Chondrocyte (in vitro differentiated cells): ENCODE measurements around the gene BCL2L2. TPM values are rescaled to one million over a fixed set of nuclear protein-coding genes. Genes with fewer than 3 reads are reported as not detected.

Experiments used
- DNase-seq: peaks from one replicate; pipeline ENCODE4 v3.0.0; 2021; ENCODE audit warnings: mixed read lengths, low spot score
- H3K27ac Mint-ChIP-seq: one replicate; pipeline ENCODE4 v1.8.0; 2021; ENCODE audit warnings: mild to moderate bottlenecking, moderate library complexity, mixed read lengths; ENCODE audit not compliant: unreplicated experiment
- H3K27me3 Mint-ChIP-seq: 2 replicates; pipeline ENCODE4 v1.8.0; 2021; ENCODE audit warnings: low read depth, mixed read lengths
- H3K36me3 Mint-ChIP-seq: 2 replicates; pipeline ENCODE4 v1.8.0; 2021; ENCODE audit warnings: low read depth, mixed read lengths
- H3K4me1 Mint-ChIP-seq: 2 replicates; pipeline ENCODE4 v1.8.0; 2021; ENCODE audit warnings: low read depth, mild to moderate bottlenecking, mixed read lengths
- H3K4me3 Mint-ChIP-seq: one replicate; pipeline ENCODE4 v1.8.0; 2021; ENCODE audit warnings: mild to moderate bottlenecking, moderate library complexity, mixed read lengths; ENCODE audit not compliant: unreplicated experiment
- H3K9me3 Mint-ChIP-seq: 2 replicates; pipeline ENCODE4 v1.8.0; 2021; ENCODE audit warnings: low read depth, mixed read lengths
- CTCF ChIP-seq: fragments of 200-600 bp; sonication (generic); IDR thresholded peaks from 2 replicates; pipeline ENCODE4 v1.5.0; 2021; ENCODE audit warnings: antibody characterized with exemption, mild to moderate bottlenecking, moderate library complexity
- total RNA-seq: library from RNA; stranded (reverse); gene quantifications from 3 replicates; pipeline ENCODE4 v1.2.1, GENCODE V29; 2021

BCL2L2 gene
- total RNA-seq, 1 donor from 2014 or later, result 21.8 TPM

GRCh38 chr14:23335623-23336022 lies 29.0 kb downstream of the BCL2L2 start:
- DNase-seq, result no peak
- H3K4me1 Mint-ChIP-seq, result no peaks in the 10 kb centered on the region
- no peak overlapping the region for H3K27ac Mint-ChIP-seq
- no peak for TF ChIP-seq CTCF
- peaks cover 7% of the 10 kb centered on the region for H3K27me3 Mint-ChIP-seq
- peaks cover 10% of the 10 kb centered on the region for H3K9me3 Mint-ChIP-seq
- H3K36me3 Mint-ChIP-seq, result peaks cover 2% of the 10 kb centered on the region
- H3K4me3 Mint-ChIP-seq, result no peak overlapping the region

GRCh38 chr14:23339506-23340268 lies 33.1 kb downstream of the BCL2L2 start:
- peaks cover 7% of the 10 kb centered on the region for H3K27me3 Mint-ChIP-seq
- DNase-seq, result no peak
- no peak for TF ChIP-seq CTCF
- H3K36me3 Mint-ChIP-seq, result peaks cover 2% of the 10 kb centered on the region
- H3K27ac Mint-ChIP-seq, result no peak overlapping the region
- peaks cover 10% of the 10 kb centered on the region for H3K9me3 Mint-ChIP-seq
- H3K4me1 Mint-ChIP-seq, result no peaks in the 10 kb centered on the region
- H3K4me3 Mint-ChIP-seq, result no peak overlapping the region

GRCh38 chr14:23344481-23344880 lies 37.8 kb downstream of the BCL2L2 start:
- peaks cover 4% of the 10 kb centered on the region for H3K36me3 Mint-ChIP-seq
- H3K9me3 Mint-ChIP-seq, result peaks cover 8% of the 10 kb centered on the region
- DNase-seq, result no peak
- no peaks in the 10 kb centered on the region for H3K27me3 Mint-ChIP-seq
- no peaks in the 10 kb centered on the region for H3K4me1 Mint-ChIP-seq
- no peak overlapping the region for H3K27ac Mint-ChIP-seq
- TF ChIP-seq CTCF, result peak; percentile 50
- H3K4me3 Mint-ChIP-seq, result no peak overlapping the region

GRCh38 chr14:23345987-23346692 lies 39.5 kb downstream of the BCL2L2 start:
- DNase-seq, result no peak
- no peak for TF ChIP-seq CTCF
- no peak overlapping the region for H3K27ac Mint-ChIP-seq

GRCh38 chr14:23346693-23347405 lies 40.2 kb downstream of the BCL2L2 start:
- Mint-ChIP-seq H3K27me3 (no peaks in the 10 kb centered on the region), H3K4me3 (no peak overlapping the region), H3K27ac (no peak overlapping the region), H3K4me1 (peaks cover 3% of the 10 kb centered on the region), H3K36me3 (peaks cover 7% of the 10 kb centered on the region), H3K9me3 (no peaks in the 10 kb centered on the region)
- no peak for DNase-seq
- no peak for TF ChIP-seq CTCF

More at GRCh38 chr14:23345987-23346692, 39.5 kb downstream of the BCL2L2 start:
- no peak overlapping the region for H3K4me3 Mint-ChIP-seq
- no peaks in the 10 kb centered on the region for H3K27me3 Mint-ChIP-seq
- H3K9me3 Mint-ChIP-seq, result no peaks in the 10 kb centered on the region
- peaks cover under 1% of the 10 kb centered on the region for H3K4me1 Mint-ChIP-seq
- peaks cover 7% of the 10 kb centered on the region for H3K36me3 Mint-ChIP-seq
